OCI-LY7 (cell line): ENCODE measurements around the gene ATP6V0B.

Experiments used
- CTCF ChIP-seq: fragments of 200-600 bp; sonication (generic); conservative IDR thresholded peaks from 2 replicates; pipeline ENCODE4 v1.5.1; 2014; ENCODE audit warnings: mild to moderate bottlenecking, antibody characterized with exemption, low read length, moderate library complexity, mixed read lengths
- EZH2phosphoT487 ChIP-seq: fragments of 200-600 bp; sonication (generic); IDR thresholded peaks from 2 replicates; pipeline ENCODE4 v1.6.1; 2018; ENCODE audit warnings: low read depth, borderline replicate concordance, mild to moderate bottlenecking, mixed run types, antibody characterized with exemption, low read length, moderate library complexity, mixed read lengths

- TF ChIP-seq CTCF, result no peak
- TF ChIP-seq EZH2phosphoT487, result no peak
Measured at GRCh38 chr1:43977376-43978263, 2.9 kb downstream of the ATP6V0B start.
